GM23338 (cell line): ENCODE results near the gene GCK. TPM values are rescaled to one million over a fixed set of nuclear protein-coding genes. Genes with fewer than 3 reads are reported as not detected.
A peak's percentile ranks its signal among the peaks of the same experiment; 100 is the strongest.

Source experiments
- ATAC-seq: fragments of 200-7000 bp; cut with Tn5 transposase; 3 replicates; pipeline ENCODE4 v1.9.1; 2020
- DNase-seq: peaks from one replicate; pipeline ENCODE4 v3.0.0-alpha.2; 2015; ENCODE audit warnings: low spot score
- H2AFZ ChIP-seq: fragments of 200-600 bp; sonication (generic); 2 replicates; pipeline ENCODE4 v1.8.0; 2016; ENCODE audit warnings: antibody characterized with exemption, mild to moderate bottlenecking, moderate library complexity
- H3F3A ChIP-seq: fragments of 200-600 bp; sonication (generic); replicated peaks from 2 replicates; pipeline ENCODE4 v1.8.0; 2017; ENCODE audit warnings: antibody characterized with exemption, mixed run types, low read depth
- H3K27ac ChIP-seq: fragments of 200-600 bp; sonication (generic); 2 replicates; pipeline ENCODE4 v1.6.1; 2016; ENCODE audit warnings: low read depth
- H3K27me3 ChIP-seq: fragments of 200-600 bp; sonication (generic); 2 replicates; pipeline ENCODE4 v1.8.0; 2016; ENCODE audit warnings: mild to moderate bottlenecking, mixed run types, moderate library complexity; ENCODE audit not compliant: insufficient read depth
- H3K36me3 ChIP-seq: fragments of 200-600 bp; sonication (generic); 2 replicates; pipeline ENCODE4 v1.8.0; 2016; ENCODE audit warnings: mild to moderate bottlenecking; ENCODE audit not compliant: insufficient read depth
- H3K4me1 ChIP-seq: fragments of 200-600 bp; sonication (generic); 2 replicates; pipeline ENCODE4 v1.8.0; 2016; ENCODE audit warnings: mild to moderate bottlenecking, moderate library complexity; ENCODE audit not compliant: insufficient read depth
- H3K4me2 ChIP-seq: fragments of 200-600 bp; sonication (generic); 2 replicates; pipeline ENCODE4 v1.7.1; 2017; ENCODE audit warnings: mixed run types
- H3K4me3 ChIP-seq: fragments of 200-600 bp; sonication (generic); 2 replicates; pipeline ENCODE4 v1.6.1; 2016; ENCODE audit warnings: mixed run types
- H3K79me2 ChIP-seq: fragments of 200-600 bp; sonication (generic); replicated peaks from 2 replicates; pipeline ENCODE4 v1.8.0; 2017; ENCODE audit warnings: mild to moderate bottlenecking; ENCODE audit not compliant: insufficient read depth
- H3K9me2 ChIP-seq: fragments of 200-600 bp; sonication (generic); 2 replicates; pipeline ENCODE4 v1.8.0; 2017; ENCODE audit not compliant: insufficient read depth
- H4K20me1 ChIP-seq: fragments of 200-600 bp; sonication (generic); replicated peaks from 2 replicates; pipeline ENCODE4 v1.8.0; 2017; ENCODE audit warnings: mild to moderate bottlenecking; ENCODE audit not compliant: insufficient read depth
- H3K27ac Mint-ChIP-seq: 2 replicates; pipeline ENCODE4 v1.8.0; 2020; ENCODE audit warnings: inconsistent platforms, mild to moderate bottlenecking, moderate library complexity, mixed read lengths
- H3K27me3 Mint-ChIP-seq: 3 replicates; pipeline ENCODE4 v1.8.0; 2022; ENCODE audit warnings: low read depth, mild to moderate bottlenecking, moderate library complexity, mixed read lengths, inconsistent platforms; ENCODE audit not compliant: insufficient read depth, poor library complexity
- H3K36me3 Mint-ChIP-seq: 3 replicates; pipeline ENCODE4 v1.8.0; 2021; ENCODE audit warnings: low read depth, mild to moderate bottlenecking, inconsistent platforms, moderate library complexity, mixed read lengths
- H3K4me1 Mint-ChIP-seq: 3 replicates; pipeline ENCODE4 v1.8.0; 2020; ENCODE audit warnings: mild to moderate bottlenecking, inconsistent platforms, mixed read lengths
- H3K4me3 Mint-ChIP-seq: 3 replicates; pipeline ENCODE4 v1.8.0; 2021; ENCODE audit warnings: moderate library complexity, mild to moderate bottlenecking, inconsistent platforms, mixed read lengths
- H3K9me3 Mint-ChIP-seq: 3 replicates; pipeline ENCODE4 v1.8.0; 2020; ENCODE audit warnings: moderate library complexity, mild to moderate bottlenecking, inconsistent platforms, mixed read lengths
- CREB1 ChIP-seq: fragments of 250-450 bp; sonication (Bioruptor Pico); IDR thresholded peaks from 2 replicates; pipeline ENCODE4 v1.5.0; 2020; ENCODE audit warnings: low read depth, mild to moderate bottlenecking, moderate library complexity
- CTCF ChIP-seq, 2 experiments: fragments of 200-600 bp in 1 of 2; sonication (generic) in 1 of 2; conservative IDR thresholded peaks; 2 replicates each; pipeline versions ENCODE4 v1.5.1 to v1.6.1; 2016 to 2017; ENCODE audit warnings: antibody characterized with exemption in 2 of 2, low read depth in 2 of 2, mild to moderate bottlenecking in 2 of 2, moderate library complexity in 1 of 2
- EZH2 ChIP-seq: fragments of 200-600 bp; sonication (generic); IDR thresholded peaks from one replicate; pipeline ENCODE4 v1.8.0; 2017; ENCODE audit warnings: antibody characterized with exemption, mild to moderate bottlenecking, low read depth; ENCODE audit not compliant: unreplicated experiment
- JUNB ChIP-seq: IDR thresholded peaks from one replicate; pipeline ENCODE4 v1.6.1; 2016; ENCODE audit warnings: antibody characterized with exemption; ENCODE audit not compliant: unreplicated experiment
- NANOG ChIP-seq: IDR thresholded peaks from 2 replicates; pipeline ENCODE4 v1.6.1; 2016; ENCODE audit warnings: antibody characterized with exemption, borderline replicate concordance
- POLR2AphosphoS5 ChIP-seq: IDR thresholded peaks from 2 replicates; pipeline ENCODE4 v1.6.1; 2016; ENCODE audit warnings: antibody characterized with exemption, low read depth
- ZNF331 ChIP-seq: fragments of 250-450 bp; sonication (Bioruptor Pico); IDR thresholded peaks from 2 replicates; pipeline ENCODE4 v1.5.0; 2020; ENCODE audit warnings: low read depth, mild to moderate bottlenecking, moderate library complexity
- polyA plus RNA-seq: library from polyadenylated mRNA; unstranded; fragments of >200 nt; fragmentation: Nextera tagmentation; extraction: Ambion mirVana; gene quantifications from 2 replicates; pipeline ENCODE4 v1.2.1, GENCODE V29; 2016
- total RNA-seq: library from RNA; depleted of rRNA; stranded (reverse); fragments of >200 nt; shearing (Covaris generic); gene quantifications from 2 replicates; pipeline ENCODE4 v1.2.3, GENCODE V29; 2014

Gene GCK
- total and polyA plus RNA-seq, 2 experiments from 2014 or later = 6.1 to 7.3 TPM

- TF ChIP-seq CREB1 (CRISPR knock-in tag) (no peak), NANOG (no peak), ZNF331 (CRISPR knock-in tag) (no peak), CTCF (conservative IDR thresholded peaks at IDR 0.05; ENCODE audit: low read depth in 2 of 2) (no peak)
Measured at GRCh38 chr7:44147026-44147991, 41.9 kb downstream of the GCK start (continued).

GRCh38 chr7:44145969-44146911 lies 43.0 kb downstream of the GCK start:
- TF ChIP-seq POLR2AphosphoS5 (peak; percentile 61), JUNB (no peak)
- Histone ChIP-seq H3K4me1 (peaks cover 8% of the 10 kb centered on the region), H3F3A (no peaks in the 10 kb centered on the region), H3K9me2 (no peaks in the 10 kb centered on the region), H3K27ac (no peak overlapping the region), H3K4me2 (peak overlapping the region; percentile 88), H3K27me3 (peaks cover 30% of the 10 kb centered on the region), H2AFZ (peak overlapping the region; percentile 98), H3K4me3 (peak overlapping the region; percentile 61), H3K79me2 (no peaks in the 10 kb centered on the region), H3K36me3 (no peaks in the 10 kb centered on the region), H4K20me1 (no peaks in the 10 kb centered on the region)
- ATAC-seq = peak; percentile 87
- peaks cover 34% of the 10 kb centered on the region for H3K27me3 Mint-ChIP-seq
- peak; percentile 97 for DNase-seq
- H3K27ac Mint-ChIP-seq = no peak overlapping the region
- no peaks in the 10 kb centered on the region for H3K36me3 Mint-ChIP-seq
- peak overlapping the region; percentile 77 for H3K4me3 Mint-ChIP-seq
- no peaks in the 10 kb centered on the region for H3K9me3 Mint-ChIP-seq
- H3K4me1 Mint-ChIP-seq = peaks cover 21% of the 10 kb centered on the region

GRCh38 chr7:44145479-44145968 lies 43.7 kb downstream of the GCK start:
- peak overlapping the region; percentile 77 for H3K4me3 Mint-ChIP-seq
- Histone ChIP-seq H2AFZ (peak overlapping the region; percentile 98), H3K4me2 (peak overlapping the region; percentile 88), H3K79me2 (no peaks in the 10 kb centered on the region), H3K4me1 (peaks cover 8% of the 10 kb centered on the region), H3K27ac (no peak overlapping the region), H3K9me2 (no peaks in the 10 kb centered on the region), H4K20me1 (no peaks in the 10 kb centered on the region), H3K36me3 (no peaks in the 10 kb centered on the region), H3F3A (no peaks in the 10 kb centered on the region), H3K4me3 (peak overlapping the region; percentile 61), H3K27me3 (peaks cover 30% of the 10 kb centered on the region)
- H3K27me3 Mint-ChIP-seq = peaks cover 34% of the 10 kb centered on the region
- H3K27ac Mint-ChIP-seq = no peak overlapping the region
- no peaks in the 10 kb centered on the region for H3K36me3 Mint-ChIP-seq
- TF ChIP-seq CREB1 (CRISPR knock-in tag) = peak; percentile 82
- no peak for TF ChIP-seq EZH2
- DNase-seq (peak; percentile 75), ATAC-seq (peak; percentile 26)
- H3K9me3 Mint-ChIP-seq = no peaks in the 10 kb centered on the region
- H3K4me1 Mint-ChIP-seq = peaks cover 21% of the 10 kb centered on the region
